SK-N-SH (cell line): ENCODE data around the gene GMPR2. TPM values are rescaled to one million over a fixed set of nuclear protein-coding genes. Genes with fewer than 3 reads are reported as not detected.

Source experiments
- CTCF ChIA-PET: fragments of 300-600, 350-600 bp; formaldehyde crosslinking; extraction: SDS; loops from one replicate; lab custom pipeline; 2021; lab: Yijun Ruan, JAX
- POLR2A ChIA-PET: fragments of 350-600 bp; sonication (Branson Sonifier 250); formaldehyde crosslinking; extraction: SDS; loops from one replicate; lab custom pipeline; 2020; ENCODE audit warnings: antibody characterized with exemption, inconsistent platforms; lab: Yijun Ruan, JAX
- DNase-seq: peaks from one replicate; pipeline ENCODE4 v3.0.0; 2012
- H2AFZ ChIP-seq: fragments of 200-600 bp; sonication (generic); 2 replicates; pipeline ENCODE4 v1.8.1; 2016; ENCODE audit warnings: antibody characterized with exemption, mild to moderate bottlenecking, low read depth
- H3F3A ChIP-seq: fragments of 200-600 bp; sonication (generic); replicated peaks from 2 replicates; pipeline ENCODE3; 2016; ENCODE audit warnings: antibody characterized with exemption, mild to moderate bottlenecking; ENCODE audit not compliant: insufficient read depth
- H3K27ac ChIP-seq, 2 experiments: fragments of 200-500 bp in 1 of 2; fragments of 200-600 bp in 1 of 2; sonication (Bioruptor generic) in 1 of 2; sonication (generic), shearing (Covaris generic) in 1 of 2; 2 replicates each; pipeline versions ENCODE4 v1.5.1 to v1.6.1; 2014 to 2016; ENCODE audit warnings: low read depth in 2 of 2, inconsistent platforms in 1 of 2, low read length in 1 of 2, mild to moderate bottlenecking in 1 of 2, mixed read lengths in 1 of 2
- H3K27me3 ChIP-seq: fragments of 200-600 bp; sonication (generic), shearing (Covaris generic); 2 replicates; pipeline ENCODE4 v1.6.1; 2016; ENCODE audit warnings: mixed run types; ENCODE audit not compliant: insufficient read depth
- H3K36me3 ChIP-seq, 2 experiments: fragments of 200-500 bp in 1 of 2; fragments of 200-600 bp in 1 of 2; sonication (Bioruptor generic) in 1 of 2; sonication (generic) in 1 of 2; replicated peaks in 1 of 2; 2 replicates each; pipeline versions ENCODE3 to v1.5.1; 2014 to 2016; ENCODE audit warnings: low read length in 1 of 2, mild to moderate bottlenecking in 1 of 2; ENCODE audit not compliant: insufficient read depth in 2 of 2, control insufficient read depth in 1 of 2
- H3K4me1 ChIP-seq, 2 experiments: fragments of 200-500 bp in 1 of 2; fragments of 200-600 bp in 1 of 2; sonication (Bioruptor generic) in 1 of 2; sonication (generic), shearing (Covaris generic) in 1 of 2; 2 replicates each; pipeline versions ENCODE4 v1.5.1 to v1.6.1; 2014 to 2016; ENCODE audit warnings: low read depth in 1 of 2, low read length in 1 of 2, mixed run types in 1 of 2; ENCODE audit not compliant: insufficient read depth in 2 of 2, control insufficient read depth in 1 of 2
- H3K4me2 ChIP-seq: fragments of 200-600 bp; sonication (generic), shearing (Covaris generic); 2 replicates; pipeline ENCODE4 v1.6.1; 2017; ENCODE audit warnings: mixed run types
- H3K4me3 ChIP-seq, 2 experiments: fragments of 200-500 bp in 1 of 2; fragments of 200-600 bp in 1 of 2; sonication (Bioruptor generic) in 1 of 2; sonication (generic), shearing (Covaris generic) in 1 of 2; 2 replicates each; pipeline versions ENCODE4 v1.5.1 to v1.8.1; 2014 to 2016; ENCODE audit warnings: low read depth in 2 of 2, inconsistent platforms in 1 of 2, low read length in 1 of 2, mild to moderate bottlenecking in 1 of 2, mixed read lengths in 1 of 2, moderate library complexity in 1 of 2
- H3K79me2 ChIP-seq: fragments of 200-600 bp; sonication (generic); 2 replicates; pipeline ENCODE4 v1.8.1; 2017; ENCODE audit warnings: mild to moderate bottlenecking; ENCODE audit not compliant: insufficient read depth
- H3K9ac ChIP-seq: fragments of 200-600 bp; sonication (generic); 2 replicates; pipeline ENCODE4 v1.6.1; 2017; ENCODE audit warnings: mixed run types
- H3K9me2 ChIP-seq: fragments of 200-600 bp; sonication (generic); 2 replicates; pipeline ENCODE4 v1.6.1; 2017; ENCODE audit warnings: mixed run types
- H3K9me3 ChIP-seq: fragments of 200-600 bp; sonication (generic); 2 replicates; pipeline ENCODE4 v1.6.1; 2017; ENCODE audit warnings: mixed run types, mild to moderate bottlenecking, moderate library complexity
- H4K20me1 ChIP-seq: fragments of 200-600 bp; sonication (generic); 2 replicates; pipeline ENCODE4 v1.6.1; 2017; ENCODE audit warnings: mild to moderate bottlenecking, mixed run types; ENCODE audit not compliant: insufficient read depth
- CHD2 ChIP-seq: fragments of 150-350 bp; IDR thresholded peaks from 2 replicates; pipeline ENCODE4 v1.6.1; 2018; ENCODE audit warnings: low read length; ENCODE audit not compliant: partially characterized antibody
- EZH2phosphoT487 ChIP-seq: fragments of 200-600 bp; sonication (generic); IDR thresholded peaks from 2 replicates; pipeline ENCODE4 v1.6.1; 2017; ENCODE audit warnings: low read depth, mixed run types, mild to moderate bottlenecking, antibody characterized with exemption, moderate library complexity, borderline replicate concordance
- FOSL2 ChIP-seq: IDR thresholded peaks from 2 replicates; pipeline ENCODE4 v1.4.0; 2012; ENCODE audit warnings: low read depth, mild to moderate bottlenecking, moderate library complexity, borderline replicate concordance
- FOXJ3 ChIP-seq: sonication (generic); formaldehyde crosslinking; IDR thresholded peaks from 2 replicates; pipeline ENCODE4 v1.5.1; 2020; ENCODE audit warnings: mild to moderate bottlenecking, missing genetic modification reagents
- GATA2 ChIP-seq: sonication (generic); formaldehyde crosslinking; IDR thresholded peaks from 2 replicates; pipeline ENCODE4 v1.5.0; 2020; ENCODE audit warnings: mild to moderate bottlenecking, missing genetic modification reagents
- MAX ChIP-seq: IDR thresholded peaks from 2 replicates; pipeline ENCODE4 v1.4.0; 2012; ENCODE audit warnings: low read depth
- MEF2A ChIP-seq: IDR thresholded peaks from 2 replicates; pipeline ENCODE4 v1.4.0; 2012; ENCODE audit warnings: low read depth, borderline replicate concordance
- MXI1 ChIP-seq: IDR thresholded peaks from 2 replicates; pipeline ENCODE4 v1.6.1; 2012; ENCODE audit warnings: mild to moderate bottlenecking, low read depth, low read length, improper control_type of control experiment
- RCOR1 ChIP-seq: fragments of 150-350 bp; IDR thresholded peaks from 2 replicates; pipeline ENCODE4 v1.6.1; 2017; ENCODE audit warnings: antibody characterized with exemption, low read length
- REST ChIP-seq: IDR thresholded peaks from 2 replicates; pipeline ENCODE4 v1.6.1; 2012; ENCODE audit warnings: mild to moderate bottlenecking, low read depth, low read length, moderate library complexity
- RFX5 ChIP-seq: IDR thresholded peaks from 2 replicates; pipeline ENCODE4 v1.6.1; 2012; ENCODE audit warnings: mild to moderate bottlenecking, improper control_type of control experiment, low read length
- RXRA ChIP-seq: IDR thresholded peaks from 2 replicates; pipeline ENCODE4 v1.4.0; 2012; ENCODE audit warnings: low read depth, mild to moderate bottlenecking, borderline replicate concordance
- TAF1 ChIP-seq: IDR thresholded peaks from 2 replicates; pipeline ENCODE4 v1.6.1; 2012; ENCODE audit warnings: low read depth, mild to moderate bottlenecking, low read length, moderate library complexity, borderline replicate concordance
- TEAD4 ChIP-seq: IDR thresholded peaks from 2 replicates; pipeline ENCODE4 v1.4.0; 2012; ENCODE audit warnings: mild to moderate bottlenecking, borderline replicate concordance; ENCODE audit not compliant: insufficient read depth
- USF1 ChIP-seq: IDR thresholded peaks from 2 replicates; pipeline ENCODE4 v1.4.0; 2012; ENCODE audit warnings: low read depth, borderline replicate concordance
- YY1 ChIP-seq: IDR thresholded peaks from 2 replicates; pipeline ENCODE4 v1.4.0; 2012; ENCODE audit warnings: low read depth, mild to moderate bottlenecking
- ZBTB33 ChIP-seq: IDR thresholded peaks from 2 replicates; pipeline ENCODE4 v1.4.0; 2012; ENCODE audit warnings: low read depth, borderline replicate concordance
- WGBS: methylation state at CpG from one replicate; pipeline ENCODE4 v1.1.6; 2017; ENCODE audit warnings: low lambda C conversion rate; 5-methylcytosine and 5-hydroxymethylcytosine counted together
- polyA plus RNA-seq, 3 experiments: library from polyadenylated mRNA; depleted of rRNA; stranded (reverse); fragments of >200 nt; gene quantifications; 2 replicates each; pipeline ENCODE4 v1.2.3, GENCODE V29; 2012
- TF ChIP-seq, protein P1 (sequence below): fragments of 200-600 bp; sonication (generic); IDR thresholded peaks from 2 replicates; pipeline ENCODE4 v1.6.1; 2017; ENCODE audit warnings: antibody characterized with exemption, mild to moderate bottlenecking, moderate library complexity

The GMPR2 gene
- polyA plus RNA-seq, 1 of the 3 experiments (the other 2 are of a cell fraction): 97.0 TPM

DNA sequence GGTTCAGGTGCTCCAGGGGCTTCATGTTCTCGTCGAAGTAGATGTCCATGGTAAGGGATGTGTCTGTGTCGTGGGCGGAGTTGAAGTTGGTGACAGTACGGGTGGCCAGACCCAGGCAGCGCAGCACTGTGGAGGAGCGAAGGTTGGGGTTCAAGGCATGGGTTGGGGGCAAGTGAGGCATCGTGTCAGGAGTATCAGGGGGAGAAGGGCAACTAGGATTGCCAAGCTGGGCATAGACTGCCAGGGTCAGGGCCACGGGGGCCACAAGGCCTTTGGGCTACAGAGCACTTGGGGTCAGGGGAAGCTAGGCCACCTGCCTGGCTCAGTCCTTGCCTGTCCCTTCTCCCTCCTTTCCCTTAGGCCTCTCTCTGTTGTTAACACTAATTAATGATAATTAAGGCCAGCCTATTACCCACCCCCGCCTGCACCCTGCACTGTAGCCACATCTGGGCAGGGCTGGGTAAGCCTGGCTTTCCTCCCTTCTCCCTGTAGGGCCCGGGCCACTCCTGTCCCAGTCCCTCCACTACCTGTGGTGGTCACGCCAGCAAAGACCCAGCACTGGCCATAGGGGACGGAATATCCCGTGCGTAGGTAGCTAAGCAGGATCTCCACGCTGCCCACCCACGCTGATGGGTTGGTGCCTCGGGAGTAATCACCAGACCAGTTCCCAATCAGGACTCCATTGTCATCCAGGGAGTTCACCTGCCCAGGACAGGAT, 26.0 kb downstream of the GMPR2 start:
- Histone ChIP-seq H3K36me3 (peaks cover 0 to 3% of the 10 kb centered on the region in 2 experiments), H3K27me3 (no peaks in the 10 kb centered on the region), H3K4me3 (no peak overlapping the region), H3K9me2 (no peaks in the 10 kb centered on the region), H3K79me2 (no peaks in the 10 kb centered on the region), H3K9ac (no peak overlapping the region), H3F3A (peaks cover 5% of the 10 kb centered on the region), H3K4me2 (no peak overlapping the region), H3K9me3 (no peaks in the 10 kb centered on the region), H4K20me1 (no peaks in the 10 kb centered on the region), H2AFZ (no peak overlapping the region), H3K4me1 (peaks cover 0 to 3% of the 10 kb centered on the region in 2 experiments; a peak in 1 of 4 replicates), H3K27ac (no peak overlapping the region)
- no peak for TF ChIP-seq GATA2 (CRISPR knock-in tag)
- TF ChIP-seq REST: no peak
- TF ChIP-seq, protein P1, sequence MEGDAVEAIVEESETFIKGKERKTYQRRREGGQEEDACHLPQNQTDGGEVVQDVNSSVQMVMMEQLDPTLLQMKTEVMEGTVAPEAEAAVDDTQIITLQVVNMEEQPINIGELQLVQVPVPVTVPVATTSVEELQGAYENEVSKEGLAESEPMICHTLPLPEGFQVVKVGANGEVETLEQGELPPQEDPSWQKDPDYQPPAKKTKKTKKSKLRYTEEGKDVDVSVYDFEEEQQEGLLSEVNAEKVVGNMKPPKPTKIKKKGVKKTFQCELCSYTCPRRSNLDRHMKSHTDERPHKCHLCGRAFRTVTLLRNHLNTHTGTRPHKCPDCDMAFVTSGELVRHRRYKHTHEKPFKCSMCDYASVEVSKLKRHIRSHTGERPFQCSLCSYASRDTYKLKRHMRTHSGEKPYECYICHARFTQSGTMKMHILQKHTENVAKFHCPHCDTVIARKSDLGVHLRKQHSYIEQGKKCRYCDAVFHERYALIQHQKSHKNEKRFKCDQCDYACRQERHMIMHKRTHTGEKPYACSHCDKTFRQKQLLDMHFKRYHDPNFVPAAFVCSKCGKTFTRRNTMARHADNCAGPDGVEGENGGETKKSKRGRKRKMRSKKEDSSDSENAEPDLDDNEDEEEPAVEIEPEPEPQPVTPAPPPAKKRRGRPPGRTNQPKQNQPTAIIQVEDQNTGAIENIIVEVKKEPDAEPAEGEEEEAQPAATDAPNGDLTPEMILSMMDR: no peak
- no peak for TF ChIP-seq RXRA
- no peak for TF ChIP-seq FOSL2
- TF ChIP-seq EZH2phosphoT487: no peak
- no peak for TF ChIP-seq MXI1
- no peak for TF ChIP-seq USF1
- no peak for TF ChIP-seq YY1
- no peak for TF ChIP-seq RFX5
- TF ChIP-seq ZBTB33: no peak
- no peak for TF ChIP-seq FOXJ3 (CRISPR knock-in tag)
- TF ChIP-seq RCOR1: no peak
- no peak for TF ChIP-seq CHD2
- TF ChIP-seq TAF1: no peak
- no peak for TF ChIP-seq MAX
- TF ChIP-seq TEAD4: no peak
- TF ChIP-seq MEF2A: no peak
- CTCF ChIA-PET: interaction anchor here (0.6 to 4.0 kb wide), 6 partner anchors 10 to 265 kb away, joined by 3 to 15 read pairs (median 4); partner anchors contain the start of genes CIDEB, MDP1 and TINF2
- 93% methylated on average over 18 of the region's 18 CpGs for WGBS
- DNase-seq: no peak
- POLR2A ChIA-PET: no interaction called here
